H1 (cell line): ENCODE measurements around the gene DAPK1. TPM values are rescaled to one million over a fixed set of nuclear protein-coding genes. Genes with fewer than 3 reads are reported as not detected.

Experiments used
- CTCF ChIA-PET: fragments of 300-600 bp; sonication (Branson Sonifier 250); formaldehyde crosslinking; loops from one replicate; lab custom pipeline; 2021; ENCODE audit not compliant: partially characterized antibody; lab: Charles Lee
- POLR2A ChIA-PET: fragments of 300-600 bp; sonication (Branson Sonifier 250); formaldehyde crosslinking; loops from one replicate; lab custom pipeline; 2021; ENCODE audit warnings: inconsistent platforms; ENCODE audit not compliant: partially characterized antibody; lab: Charles Lee
- DNase-seq, 2 experiments: peaks; one replicate each; pipeline versions ENCODE4 v3.0.0 to v3.0.0-alpha.2; 2010 to 2022; ENCODE audit warnings: low spot score in 2 of 2, low read depth in 1 of 2, mixed read lengths in 1 of 2
- FAIRE-seq: peaks from 2 replicates; lab custom pipeline; 2011; peaks lifted over from hg19 to GRCh38; lab: Jason Lieb, UNC
- H2AFZ ChIP-seq: 2 replicates; pipeline ENCODE4 v1.8.1; 2012; ENCODE audit warnings: low read length, inconsistent platforms
- H2AK5ac ChIP-seq: 2 replicates; pipeline ENCODE4 v1.6.1; 2013; ENCODE audit warnings: low read depth, low read length
- H2BK120ac ChIP-seq: replicated peaks from 2 replicates; pipeline ENCODE3; 2013; ENCODE audit warnings: low read depth, low read length, inconsistent platforms
- H2BK12ac ChIP-seq: 2 replicates; pipeline ENCODE4 v1.6.1; 2013; ENCODE audit warnings: low read depth, low read length
- H2BK15ac ChIP-seq: 2 replicates; pipeline ENCODE4 v1.6.1; 2013; ENCODE audit warnings: low read length
- H2BK20ac ChIP-seq: 2 replicates; pipeline ENCODE4 v1.6.1; 2013; ENCODE audit warnings: low read length
- H2BK5ac ChIP-seq: 2 replicates; pipeline ENCODE4 v1.6.1; 2013; ENCODE audit warnings: low read depth, low read length
- H3K14ac ChIP-seq: 2 replicates; pipeline ENCODE4 v1.6.1; 2013; ENCODE audit warnings: inconsistent platforms; ENCODE audit not compliant: insufficient read length
- H3K18ac ChIP-seq: 2 replicates; pipeline ENCODE4 v1.6.1; 2013; ENCODE audit warnings: low read length; ENCODE audit errors: extremely low read depth
- H3K23ac ChIP-seq: 2 replicates; pipeline ENCODE4 v1.6.1; 2013; ENCODE audit warnings: inconsistent platforms; ENCODE audit not compliant: insufficient read length
- H3K23me2 ChIP-seq: 2 replicates; pipeline ENCODE4 v1.6.1; 2013; ENCODE audit warnings: low read depth, low read length
- H3K27ac ChIP-seq: 2 replicates; pipeline ENCODE4 v1.6.1; 2011; ENCODE audit warnings: low read depth, low read length, inconsistent platforms
- H3K27me3 ChIP-seq, 4 experiments: replicated peaks in 1 of 4; 1 replicate in 1 of 4; 2 replicates in 3 of 4; pipeline versions ENCODE4 v1.6.1 to v1.8.1; 2011 to 2013; ENCODE audit warnings: low read length in 3 of 4, mild to moderate bottlenecking in 3 of 4, inconsistent platforms in 2 of 4, mixed read lengths in 2 of 4, moderate library complexity in 1 of 4; ENCODE audit not compliant: control insufficient read depth in 3 of 4, insufficient read depth in 3 of 4; ENCODE audit errors: extremely low read depth in 1 of 4
- H3K36me3 ChIP-seq, 4 experiments: 2 replicates each; pipeline versions ENCODE4 v1.6.1 to v1.8.1; 2011 to 2013; ENCODE audit warnings: mild to moderate bottlenecking in 4 of 4, low read length in 3 of 4, moderate library complexity in 2 of 4, control low read depth in 1 of 4, inconsistent platforms in 1 of 4; ENCODE audit not compliant: insufficient read depth in 4 of 4, control insufficient read depth in 2 of 4
- H3K4ac ChIP-seq: replicated peaks from 2 replicates; pipeline ENCODE3; 2013; ENCODE audit warnings: low read length, low read depth, mixed read lengths, inconsistent platforms; ENCODE audit not compliant: insufficient read length
- H3K4me1 ChIP-seq, 4 experiments: replicated peaks in 1 of 4; 1 replicate in 1 of 4; 2 replicates in 3 of 4; pipeline versions ENCODE4 v1.6.1 to v1.8.1; 2011 to 2013; ENCODE audit warnings: low read length in 3 of 4, inconsistent platforms in 2 of 4, mixed read lengths in 1 of 4; ENCODE audit not compliant: insufficient read depth in 4 of 4, control insufficient read depth in 3 of 4
- H3K4me2 ChIP-seq, 2 experiments: 2 replicates each; pipeline versions ENCODE4 v1.6.1 to v1.8.1; 2011 to 2013; ENCODE audit warnings: low read depth in 2 of 2, low read length in 2 of 2, control low read depth in 1 of 2, inconsistent platforms in 1 of 2, mild to moderate bottlenecking in 1 of 2; ENCODE audit not compliant: insufficient read depth in 1 of 2
- H3K4me3 ChIP-seq, 4 experiments: fragments of 200-600, 300-600 bp in 1 of 4; sonication (generic), shearing (Covaris generic), sonication (Bioruptor Twin) in 1 of 4; 2 replicates each; pipeline versions ENCODE4 v1.5.1 to v1.8.1; 2011 to 2016; ENCODE audit warnings: low read length in 4 of 4, low read depth in 3 of 4, control low read depth in 2 of 4, inconsistent platforms in 2 of 4, mild to moderate bottlenecking in 2 of 4, mixed read lengths in 1 of 4, moderate library complexity in 1 of 4; ENCODE audit not compliant: insufficient read depth in 2 of 4; ENCODE audit errors: extremely low read depth in 1 of 4
- H3K56ac ChIP-seq: replicated peaks from 2 replicates; pipeline ENCODE3; 2013; ENCODE audit warnings: low read depth, mild to moderate bottlenecking, mixed read lengths, low read length, inconsistent platforms; ENCODE audit not compliant: insufficient read length
- H3K79me1 ChIP-seq: 2 replicates; pipeline ENCODE4 v1.6.1; 2013; ENCODE audit warnings: low read depth, low read length, control low read depth
- H3K79me2 ChIP-seq, 2 experiments: 2 replicates each; pipeline versions ENCODE4 v1.6.1 to v1.8.1; 2012 to 2013; ENCODE audit warnings: low read length in 2 of 2, mild to moderate bottlenecking in 2 of 2, inconsistent platforms in 1 of 2; ENCODE audit not compliant: insufficient read depth in 2 of 2, control insufficient read depth in 1 of 2
- H3K9ac ChIP-seq, 4 experiments: replicated peaks in 1 of 4; 1 replicate in 1 of 4; 2 replicates in 3 of 4; pipeline versions ENCODE4 v1.6.1 to v1.8.1; 2011 to 2013; ENCODE audit warnings: low read depth in 3 of 4, low read length in 3 of 4, control low read depth in 2 of 4, mild to moderate bottlenecking in 2 of 4, moderate library complexity in 2 of 4, inconsistent platforms in 1 of 4; ENCODE audit errors: extremely low read depth in 1 of 4
- H3K9me3 ChIP-seq, 2 experiments: 2 replicates each; pipeline versions ENCODE4 v1.6.1 to v1.8.1; 2012 to 2013; ENCODE audit warnings: mild to moderate bottlenecking in 2 of 2, moderate library complexity in 2 of 2, control low read depth in 1 of 2, inconsistent platforms in 1 of 2, low read depth in 1 of 2, low read length in 1 of 2, mixed read lengths in 1 of 2; ENCODE audit not compliant: insufficient read depth in 2 of 2
- H4K20me1 ChIP-seq, 2 experiments: replicated peaks in 1 of 2; 2 replicates each; pipeline versions ENCODE3 to v1.8.1; 2011 to 2013; ENCODE audit warnings: inconsistent platforms in 2 of 2, low read length in 2 of 2, mild to moderate bottlenecking in 1 of 2; ENCODE audit not compliant: insufficient read depth in 2 of 2, control insufficient read depth in 1 of 2
- H4K5ac ChIP-seq: 2 replicates; pipeline ENCODE4 v1.6.1; 2013; ENCODE audit warnings: low read length, low read depth, mixed read lengths, inconsistent platforms; ENCODE audit not compliant: insufficient read length
- H4K8ac ChIP-seq: 2 replicates; pipeline ENCODE4 v1.8.0; 2013; ENCODE audit warnings: mild to moderate bottlenecking, moderate library complexity, low read length, inconsistent platforms; ENCODE audit not compliant: insufficient read depth; ENCODE audit errors: extremely low read depth
- H4K91ac ChIP-seq: replicated peaks from 2 replicates; pipeline ENCODE3; 2013; ENCODE audit warnings: low read length, mixed read lengths, inconsistent platforms; ENCODE audit not compliant: insufficient read length
- CTBP2 ChIP-seq: IDR thresholded peaks from 2 replicates; pipeline ENCODE4 v1.7.0; 2011; ENCODE audit warnings: borderline replicate concordance, mild to moderate bottlenecking, moderate library complexity, mixed read lengths, low read length; ENCODE audit not compliant: insufficient read depth, insufficient read length
- CTCF ChIP-seq, 3 experiments: IDR thresholded peaks; 1 replicate in 2 of 3; 2 replicates in 1 of 3; pipeline versions ENCODE4 v1.5.1 to v1.6.1; 2011; ENCODE audit warnings: low read length in 3 of 3, mild to moderate bottlenecking in 3 of 3, inconsistent platforms in 2 of 3, low read depth in 1 of 3, moderate library complexity in 1 of 3; ENCODE audit not compliant: insufficient read depth in 1 of 3; ENCODE audit errors: control extremely low read depth in 1 of 3
- EGR1 ChIP-seq: IDR thresholded peaks from 2 replicates; pipeline ENCODE4 v1.6.1; 2011; ENCODE audit warnings: low read depth, low read length, borderline replicate concordance
- KDM1A ChIP-seq: fragments of 200-600, 300-600 bp; sonication (generic); IDR thresholded peaks from 2 replicates; pipeline ENCODE4 v1.7.1; 2016; ENCODE audit warnings: mild to moderate bottlenecking, low read length, borderline replicate concordance
- KDM4A ChIP-seq: IDR thresholded peaks from one replicate; pipeline ENCODE4 v1.7.1; 2012; ENCODE audit warnings: low read depth, mild to moderate bottlenecking, moderate library complexity, low read length, inconsistent platforms; ENCODE audit not compliant: severe bottlenecking
- KDM5A ChIP-seq: fragments of 200-600 bp; IDR thresholded peaks from 2 replicates; pipeline ENCODE4 v1.7.1; 2012; ENCODE audit warnings: mild to moderate bottlenecking, low read length, inconsistent platforms, mixed read lengths
- MAFK ChIP-seq: IDR thresholded peaks from 2 replicates; pipeline ENCODE4 v1.6.1; 2012; ENCODE audit warnings: low read depth, mild to moderate bottlenecking, improper control_type of control experiment, low read length
- NANOG ChIP-seq: IDR thresholded peaks from 2 replicates; pipeline ENCODE4 v1.6.1; 2011; ENCODE audit warnings: low read length, low read depth, mild to moderate bottlenecking, inconsistent platforms; ENCODE audit not compliant: insufficient read depth, poor library complexity, severe bottlenecking
- PHF8 ChIP-seq: fragments of 200-600 bp; sonication (generic); conservative IDR thresholded peaks from 2 replicates; pipeline ENCODE4 v1.7.1; 2012; ENCODE audit warnings: low read depth, mild to moderate bottlenecking, inconsistent platforms, low read length, moderate library complexity
- POLR2AphosphoS5 ChIP-seq: IDR thresholded peaks from 2 replicates; pipeline ENCODE4 v1.6.1; 2011; ENCODE audit warnings: low read depth, low read length
- SRF ChIP-seq: IDR thresholded peaks from 2 replicates; pipeline ENCODE4 v1.6.1; 2011; ENCODE audit warnings: mild to moderate bottlenecking, low read depth, low read length, moderate library complexity
- YY1 ChIP-seq: IDR thresholded peaks from 2 replicates; pipeline ENCODE4 v1.6.1; 2011; ENCODE audit warnings: low read depth, mild to moderate bottlenecking, low read length
- WGBS, 2 experiments: shearing (Covaris generic) in 1 of 2; methylation state at CpG; one replicate each; pipeline versions ENCODE4 v1.1.6 to v1.1.7; 2013 to 2015; ENCODE audit warnings: low lambda C conversion rate in 2 of 2, mixed read lengths in 2 of 2, inconsistent platforms in 1 of 2, low coverage in 1 of 2, missing lambda C conversion rate in 1 of 2; ENCODE audit not compliant: insufficient replicate concordance in 2 of 2, insufficient coverage in 1 of 2, insufficient read length in 1 of 2; ENCODE audit errors: extremely low coverage in 1 of 2, missing lambda C conversion rate in 1 of 2; 5-methylcytosine and 5-hydroxymethylcytosine counted together
- polyA plus RNA-seq, 7 experiments: library from polyadenylated mRNA; depleted of rRNA in 3 of 7; stranded (reverse) in 5 of 7; unstranded in 2 of 7; fragments of >200 nt in 5 of 7; fragments of 200-250 nt in 2 of 7; gene quantifications; 1 replicate in 5 of 7; 2 replicates in 1 of 7; 4 replicates in 1 of 7; pipeline versions ENCODE4 v1.2.1 to v1.2.3, GENCODE V29; 2011 to 2013; ENCODE audit warnings: missing spikeins in 2 of 7, mixed read lengths in 2 of 7
- total RNA-seq: library from RNA; stranded (reverse); fragmentation: NEBNext Ultra II Directional; extraction: Animal tissue kit (Norgen Biotek cat#: 25700); gene quantifications from 2 replicates; pipeline ENCODE4 v1.2.1, GENCODE V29; 2021

DAPK1 gene
- total and polyA plus RNA-seq, 2 of the 8 experiments (the other 6 are each of a cell fraction or from before 2014, with no cell fraction given) = 62.4 to 131 TPM

- no peak for DNase-seq
- Histone ChIP-seq H3K4me2 (no peak overlapping the region), H3K79me2 (peaks cover 0 to 73% of the 10 kb centered on the region in 2 experiments; a peak in 2 of 4 replicates), H4K5ac (no peak overlapping the region), H2BK12ac (no peak overlapping the region), H4K8ac (no peak overlapping the region), H3K14ac (no peak overlapping the region), H2AFZ (no peak overlapping the region), H3K23ac (no peak overlapping the region), H3K79me1 (peaks cover 16% of the 10 kb centered on the region; the same call in 1 of the 2 replicates), H2BK120ac (no peak overlapping the region), H2BK20ac (no peak overlapping the region), H3K23me2 (no peaks in the 10 kb centered on the region), H4K91ac (no peak overlapping the region), H3K4ac (no peak overlapping the region), H2BK5ac (no peak overlapping the region), H3K27ac (no peak overlapping the region), H3K18ac (no peak overlapping the region), H2BK15ac (no peak overlapping the region), H3K4me3 (no peak overlapping the region), H3K27me3 (no peaks in the 10 kb centered on the region), H3K9me3 (no peaks in the 10 kb centered on the region), H2AK5ac (no peak overlapping the region), H3K9ac (no peak overlapping the region), H4K20me1 (peaks cover 2 to 19% of the 10 kb centered on the region in 2 experiments), H3K4me1 (peaks cover 2 to 18% (median 5%) of the 10 kb centered on the region in 4 experiments; a peak in 5 of 7 replicates), H3K36me3 (peaks cover 0 to 4% (median 2%) of the 10 kb centered on the region in 4 experiments; a peak in 2 of 8 replicates), H3K56ac (no peak overlapping the region)
- POLR2A ChIA-PET = no interaction called here
- CTCF ChIA-PET = no interaction called here
- WGBS, 2 experiments = 94% methylated on average over 1 of the region's 1 CpG; no CpG with 5 or more reads in 1 of the 2 experiments
- FAIRE-seq = no peak
- TF ChIP-seq KDM1A (no peak), MAFK (no peak), CTBP2 (no peak), CTCF (IDR thresholded peaks at IDR 0.05; ENCODE audit: control extremely low read depth in 1 of 3, insufficient read depth in 1 of 3, low read depth in 1 of 3, low read length in 3 of 3) (no peak), YY1 (no peak), PHF8 (no peak), KDM5A (no peak), POLR2AphosphoS5 (no peak), EGR1 (no peak), SRF (no peak), KDM4A (no peak), NANOG (no peak)
Observed at GRCh38 chr9:87564111-87564510, 66.4 kb downstream of the DAPK1 start.
